IMR-90 (cell line): Measurements from ENCODE around the gene MTHFD2L.

Experiments used
- BHLHE40 ChIP-seq: fragments of 150-350 bp; IDR thresholded peaks from 2 replicates; pipeline ENCODE4 v1.6.1; 2016; ENCODE audit warnings: mild to moderate bottlenecking, low read depth, low read length
- CEBPB ChIP-seq: IDR thresholded peaks from 2 replicates; pipeline ENCODE4 v1.6.1; 2012; ENCODE audit warnings: low read depth, low read length, improper control_type of control experiment
- CHD1 ChIP-seq: IDR thresholded peaks from 2 replicates; pipeline ENCODE4 v1.6.1; 2012; ENCODE audit warnings: low read depth, low read length, improper control_type of control experiment
- FOS ChIP-seq: fragments of 150-350 bp; IDR thresholded peaks from 2 replicates; pipeline ENCODE4 v1.6.1; 2016; ENCODE audit warnings: low read depth, low read length
- MAFK ChIP-seq: IDR thresholded peaks from 2 replicates; pipeline ENCODE4 v1.6.1; 2012; ENCODE audit warnings: low read depth, low read length, improper control_type of control experiment
- MXI1 ChIP-seq: IDR thresholded peaks from 2 replicates; pipeline ENCODE4 v1.6.1; 2012; ENCODE audit warnings: low read depth, mild to moderate bottlenecking, low read length, moderate library complexity, borderline replicate concordance
- NFE2L2 ChIP-seq: fragments of 150-350 bp; IDR thresholded peaks from 2 replicates; pipeline ENCODE4 v1.6.1; 2016; ENCODE audit warnings: low read depth, mild to moderate bottlenecking, low read length
- POLR2A ChIP-seq: IDR thresholded peaks from 2 replicates; pipeline ENCODE4 v1.6.1; 2012; ENCODE audit warnings: mild to moderate bottlenecking, low read depth, low read length
- RAD21 ChIP-seq: IDR thresholded peaks from 2 replicates; pipeline ENCODE4 v1.6.1; 2012; ENCODE audit warnings: low read length, improper control_type of control experiment
- RCOR1 ChIP-seq: IDR thresholded peaks from 2 replicates; pipeline ENCODE4 v1.6.1; 2012; ENCODE audit warnings: mild to moderate bottlenecking, low read length, improper control_type of control experiment; ENCODE audit not compliant: insufficient replicate concordance
- SMC3 ChIP-seq: fragments of 150-350 bp; IDR thresholded peaks from 2 replicates; pipeline ENCODE4 v1.6.1; 2016; ENCODE audit warnings: low read depth, mild to moderate bottlenecking, antibody characterized with exemption, low read length, moderate library complexity
- USF2 ChIP-seq: fragments of 150-350 bp; IDR thresholded peaks from 2 replicates; pipeline ENCODE4 v1.6.1; 2017; ENCODE audit warnings: mild to moderate bottlenecking, antibody characterized with exemption, low read length, low read depth
- TF ChIP-seq, protein P1 (sequence below): conservative IDR thresholded peaks from 2 replicates; pipeline ENCODE4 v1.5.1; 2012; ENCODE audit warnings: mild to moderate bottlenecking, low read depth, low read length, improper control_type of control experiment
- TF ChIP-seq, protein P2 (sequence below): fragments of 150-350 bp; IDR thresholded peaks from 2 replicates; pipeline ENCODE4 v1.6.1; 2016; ENCODE audit warnings: low read depth, mild to moderate bottlenecking, low read length, moderate library complexity, borderline replicate concordance

DNA sequence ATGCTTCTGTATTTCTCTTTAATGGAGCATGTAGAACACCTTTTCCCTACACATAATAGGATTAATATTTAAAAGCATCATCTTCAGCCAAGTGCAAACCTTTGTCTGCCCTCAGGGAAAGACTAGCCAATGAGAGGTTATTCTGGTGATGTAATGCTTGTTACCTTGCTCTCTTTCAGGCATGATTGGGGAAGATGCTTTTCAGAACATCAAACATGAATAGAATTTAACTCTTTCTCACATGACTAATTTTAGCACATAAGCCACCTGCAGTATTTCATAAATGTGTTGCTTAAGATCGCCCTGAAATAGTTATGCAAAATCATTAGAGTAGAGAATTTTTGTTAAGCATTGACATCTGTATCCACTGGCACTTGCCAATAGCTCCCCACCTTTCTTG lies 139.6 kb downstream of the MTHFD2L start:
- TF ChIP-seq, protein P1, sequence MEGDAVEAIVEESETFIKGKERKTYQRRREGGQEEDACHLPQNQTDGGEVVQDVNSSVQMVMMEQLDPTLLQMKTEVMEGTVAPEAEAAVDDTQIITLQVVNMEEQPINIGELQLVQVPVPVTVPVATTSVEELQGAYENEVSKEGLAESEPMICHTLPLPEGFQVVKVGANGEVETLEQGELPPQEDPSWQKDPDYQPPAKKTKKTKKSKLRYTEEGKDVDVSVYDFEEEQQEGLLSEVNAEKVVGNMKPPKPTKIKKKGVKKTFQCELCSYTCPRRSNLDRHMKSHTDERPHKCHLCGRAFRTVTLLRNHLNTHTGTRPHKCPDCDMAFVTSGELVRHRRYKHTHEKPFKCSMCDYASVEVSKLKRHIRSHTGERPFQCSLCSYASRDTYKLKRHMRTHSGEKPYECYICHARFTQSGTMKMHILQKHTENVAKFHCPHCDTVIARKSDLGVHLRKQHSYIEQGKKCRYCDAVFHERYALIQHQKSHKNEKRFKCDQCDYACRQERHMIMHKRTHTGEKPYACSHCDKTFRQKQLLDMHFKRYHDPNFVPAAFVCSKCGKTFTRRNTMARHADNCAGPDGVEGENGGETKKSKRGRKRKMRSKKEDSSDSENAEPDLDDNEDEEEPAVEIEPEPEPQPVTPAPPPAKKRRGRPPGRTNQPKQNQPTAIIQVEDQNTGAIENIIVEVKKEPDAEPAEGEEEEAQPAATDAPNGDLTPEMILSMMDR: no peak
- TF ChIP-seq NFE2L2 (no peak), USF2 (no peak), POLR2A (no peak), RAD21 (no peak), CEBPB (no peak), CHD1 (no peak), FOS (no peak), MAFK (no peak), MXI1 (no peak), SMC3 (no peak), BHLHE40 (no peak), RCOR1 (no peak)
- TF ChIP-seq, protein P2, sequence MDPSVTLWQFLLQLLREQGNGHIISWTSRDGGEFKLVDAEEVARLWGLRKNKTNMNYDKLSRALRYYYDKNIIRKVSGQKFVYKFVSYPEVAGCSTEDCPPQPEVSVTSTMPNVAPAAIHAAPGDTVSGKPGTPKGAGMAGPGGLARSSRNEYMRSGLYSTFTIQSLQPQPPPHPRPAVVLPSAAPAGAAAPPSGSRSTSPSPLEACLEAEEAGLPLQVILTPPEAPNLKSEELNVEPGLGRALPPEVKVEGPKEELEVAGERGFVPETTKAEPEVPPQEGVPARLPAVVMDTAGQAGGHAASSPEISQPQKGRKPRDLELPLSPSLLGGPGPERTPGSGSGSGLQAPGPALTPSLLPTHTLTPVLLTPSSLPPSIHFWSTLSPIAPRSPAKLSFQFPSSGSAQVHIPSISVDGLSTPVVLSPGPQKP: no peak
